Thoracic aorta (tissue), 2 donors: ENCODE measurements around the gene FSTL1. TPM values are rescaled to one million over a fixed set of nuclear protein-coding genes. Genes with fewer than 3 reads are reported as not detected.

Experiments used
- ATAC-seq: fragments of 150-250 bp; one replicate; pipeline ENCODE4 v1.8.0; 2017; ENCODE audit warnings: low read depth; ENCODE audit not compliant: insufficient number of reproducible peaks, low FRiP score
- DNase-seq: peaks from one replicate; pipeline ENCODE4 v3.0.0-alpha.2; 2020; ENCODE audit warnings: low spot score
- H3K27ac ChIP-seq, 2 donors: fragments of 200-600 bp; sonication (generic); 1 replicate in 1 of 2; 2 replicates in 1 of 2; pipeline ENCODE4 v1.5.1; 2016; ENCODE audit warnings: mild to moderate bottlenecking in 2 of 2, moderate library complexity in 2 of 2
- H3K27me3 ChIP-seq: fragments of 200-600 bp; sonication (generic); replicated peaks from 2 replicates; pipeline ENCODE4 v1.6.0; 2016; ENCODE audit warnings: mild to moderate bottlenecking; ENCODE audit not compliant: insufficient read depth
- H3K36me3 ChIP-seq: fragments of 200-600 bp; sonication (generic); one replicate; pipeline ENCODE4 v1.5.1; 2016
- H3K4me1 ChIP-seq, 2 donors: fragments of 200-600 bp; sonication (generic); 1 replicate in 1 of 2; 2 replicates in 1 of 2; pipeline versions ENCODE4 v1.5.1 to v1.6.0; 2016; ENCODE audit warnings: low read depth in 2 of 2, mild to moderate bottlenecking in 1 of 2; ENCODE audit not compliant: control insufficient read depth in 1 of 2
- H3K4me3 ChIP-seq: fragments of 200-600 bp; sonication (generic); 2 replicates; pipeline ENCODE4 v1.5.1; 2016; ENCODE audit warnings: mild to moderate bottlenecking
- H3K9me3 ChIP-seq: fragments of 200-600 bp; sonication (generic); 2 replicates; pipeline ENCODE4 v1.5.1; 2016
- CTCF ChIP-seq: fragments of 200-600 bp; sonication (generic); IDR thresholded peaks from one replicate; pipeline ENCODE4 v1.5.1; 2019; ENCODE audit warnings: antibody characterized with exemption
- total RNA-seq, 2 donors: library from RNA; depleted of rRNA; stranded (reverse); fragments of >200 nt; gene quantifications; one replicate each; pipeline versions ENCODE4 v1.1.0 to v1.2.3, GENCODE V29; 2016

Gene FSTL1
- total RNA-seq, 2 donors from 2014 or later: 601 to 687 TPM

GRCh38 chr3:120402257-120402656, 48.5 kb downstream of the FSTL1 start:
- H3K9me3 ChIP-seq: no peaks in the 10 kb centered on the region
- DNase-seq (no peak), ATAC-seq (no peak)
- TF ChIP-seq CTCF: no peak
- no peaks in the 10 kb centered on the region for H3K27me3 ChIP-seq
- no peaks in the 10 kb centered on the region for H3K4me1 ChIP-seq
- H3K4me3 ChIP-seq: no peak overlapping the region
- no peak overlapping the region for H3K27ac ChIP-seq
- H3K36me3 ChIP-seq: peaks cover 85% of the 10 kb centered on the region

GRCh38 chr3:120399372-120399771, 51.4 kb downstream of the FSTL1 start:
- no peak overlapping the region for H3K27ac ChIP-seq
- peaks cover 86% of the 10 kb centered on the region for H3K36me3 ChIP-seq

GRCh38 chr3:120396469-120396868, 54.3 kb downstream of the FSTL1 start:
- TF ChIP-seq CTCF: no peak
- H3K4me3 ChIP-seq: no peak overlapping the region
- H3K27me3 ChIP-seq: no peaks in the 10 kb centered on the region
- no peak overlapping the region for H3K27ac ChIP-seq
- H3K9me3 ChIP-seq: no peaks in the 10 kb centered on the region
- H3K36me3 ChIP-seq: peaks cover 67% of the 10 kb centered on the region
- no peaks in the 10 kb centered on the region for H3K4me1 ChIP-seq
- DNase-seq: no peak
- ATAC-seq: no peak

More at GRCh38 chr3:120399372-120399771, 51.4 kb downstream of the FSTL1 start:
- TF ChIP-seq CTCF: no peak
- DNase-seq: no peak
- no peaks in the 10 kb centered on the region for H3K9me3 ChIP-seq
- ATAC-seq: no peak
- no peaks in the 10 kb centered on the region for H3K4me1 ChIP-seq
- no peaks in the 10 kb centered on the region for H3K27me3 ChIP-seq
- H3K4me3 ChIP-seq: no peak overlapping the region

- H3K36me3 ChIP-seq: peaks cover 46% of the 10 kb centered on the region
- H3K27ac ChIP-seq: no peak overlapping the region
- DNase-seq: no peak
- no peak for ATAC-seq
- no peaks in the 10 kb centered on the region for H3K9me3 ChIP-seq
- H3K27me3 ChIP-seq: no peaks in the 10 kb centered on the region
- TF ChIP-seq CTCF: no peak
- no peak overlapping the region for H3K4me3 ChIP-seq
- H3K4me1 ChIP-seq: no peaks in the 10 kb centered on the region
Observed at GRCh38 chr3:120394347-120394746, 56.4 kb downstream of the FSTL1 start.

- H3K27me3 ChIP-seq: no peaks in the 10 kb centered on the region
- DNase-seq (no peak), ATAC-seq (no peak)
- TF ChIP-seq CTCF: no peak
- no peaks in the 10 kb centered on the region for H3K4me1 ChIP-seq
- no peak overlapping the region for H3K27ac ChIP-seq
- H3K9me3 ChIP-seq: no peaks in the 10 kb centered on the region
- H3K36me3 ChIP-seq: peaks cover 41% of the 10 kb centered on the region
- H3K4me3 ChIP-seq: no peak overlapping the region
Observed at GRCh38 chr3:120393761-120394160, 57.0 kb downstream of the FSTL1 start.
